Neural crest cell (in vitro differentiated cells): ENCODE data around the gene OR8B3. TPM values are rescaled to one million over a fixed set of nuclear protein-coding genes. Genes with fewer than 3 reads are reported as not detected.
"Not testable (repeated sequence)": the region's sequence is repeated elsewhere in the genome, so short reads cannot be mapped to it uniquely, and the experiment has no call there.

Source experiments
- DNase-seq: peaks from one replicate; pipeline ENCODE4 v3.0.0; 2021; ENCODE audit warnings: low read depth, mixed read lengths, low spot score
- H3K27ac Mint-ChIP-seq: one replicate; pipeline ENCODE4 v1.8.0; 2021; ENCODE audit warnings: mild to moderate bottlenecking, mixed read lengths; ENCODE audit not compliant: unreplicated experiment
- H3K27me3 Mint-ChIP-seq: 2 replicates; pipeline ENCODE4 v1.8.0; 2021; ENCODE audit warnings: low read depth, mild to moderate bottlenecking, mixed read lengths
- H3K36me3 Mint-ChIP-seq: 2 replicates; pipeline ENCODE4 v1.8.0; 2021; ENCODE audit warnings: low read depth, mild to moderate bottlenecking, mixed read lengths
- H3K4me1 Mint-ChIP-seq: 2 replicates; pipeline ENCODE4 v1.8.0; 2021; ENCODE audit warnings: mixed read lengths
- H3K4me3 Mint-ChIP-seq: one replicate; pipeline ENCODE4 v1.8.0; 2021; ENCODE audit warnings: mild to moderate bottlenecking, mixed read lengths
- H3K9me3 Mint-ChIP-seq: 2 replicates; pipeline ENCODE4 v1.8.0; 2021; ENCODE audit warnings: mixed read lengths
- total RNA-seq: library from RNA; stranded (reverse); gene quantifications from 2 replicates; pipeline ENCODE4 v1.2.1, GENCODE V29; 2021
- TF ChIP-seq, protein P1 (sequence below): fragments of 200-600 bp; sonication (generic); conservative IDR thresholded peaks from 2 replicates; pipeline ENCODE4 v1.5.0; 2021; ENCODE audit warnings: antibody characterized with exemption, mild to moderate bottlenecking

Gene OR8B3
- total RNA-seq, 1 donor from 2014 or later = not detected

DNA sequence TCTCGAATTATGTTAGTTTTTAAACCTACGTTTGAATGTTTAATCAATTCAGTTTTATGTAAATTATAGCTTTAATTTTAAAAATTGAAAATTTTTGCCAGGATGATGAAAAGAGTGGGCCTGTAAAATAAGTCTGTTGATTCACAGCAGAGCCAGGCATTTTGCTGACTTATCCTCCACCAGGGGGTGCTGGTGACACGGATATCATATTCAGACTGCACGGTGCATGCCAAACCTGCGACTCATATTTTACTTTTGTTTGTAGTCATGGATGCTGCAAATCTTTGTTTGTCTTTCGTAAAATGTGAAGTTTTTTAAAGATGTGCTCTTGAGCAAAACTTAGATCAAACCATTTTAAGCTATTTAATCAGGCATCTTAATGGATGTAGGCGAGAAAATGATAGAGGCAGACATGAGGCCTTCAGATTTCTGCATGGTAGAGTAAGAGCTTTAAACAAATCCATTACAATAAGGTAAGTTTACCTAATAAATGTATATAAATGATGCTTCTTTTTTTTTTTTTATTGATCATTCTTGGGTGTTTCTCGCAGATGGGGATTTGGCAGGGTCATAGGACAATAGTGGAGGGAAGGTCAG is 3.6 kb upstream of the OR8B3 start:
- no peaks in the 10 kb centered on the region for H3K27me3 Mint-ChIP-seq
- TF ChIP-seq, protein P1, sequence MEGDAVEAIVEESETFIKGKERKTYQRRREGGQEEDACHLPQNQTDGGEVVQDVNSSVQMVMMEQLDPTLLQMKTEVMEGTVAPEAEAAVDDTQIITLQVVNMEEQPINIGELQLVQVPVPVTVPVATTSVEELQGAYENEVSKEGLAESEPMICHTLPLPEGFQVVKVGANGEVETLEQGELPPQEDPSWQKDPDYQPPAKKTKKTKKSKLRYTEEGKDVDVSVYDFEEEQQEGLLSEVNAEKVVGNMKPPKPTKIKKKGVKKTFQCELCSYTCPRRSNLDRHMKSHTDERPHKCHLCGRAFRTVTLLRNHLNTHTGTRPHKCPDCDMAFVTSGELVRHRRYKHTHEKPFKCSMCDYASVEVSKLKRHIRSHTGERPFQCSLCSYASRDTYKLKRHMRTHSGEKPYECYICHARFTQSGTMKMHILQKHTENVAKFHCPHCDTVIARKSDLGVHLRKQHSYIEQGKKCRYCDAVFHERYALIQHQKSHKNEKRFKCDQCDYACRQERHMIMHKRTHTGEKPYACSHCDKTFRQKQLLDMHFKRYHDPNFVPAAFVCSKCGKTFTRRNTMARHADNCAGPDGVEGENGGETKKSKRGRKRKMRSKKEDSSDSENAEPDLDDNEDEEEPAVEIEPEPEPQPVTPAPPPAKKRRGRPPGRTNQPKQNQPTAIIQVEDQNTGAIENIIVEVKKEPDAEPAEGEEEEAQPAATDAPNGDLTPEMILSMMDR = peak; percentile 83
- no peaks in the 10 kb centered on the region for H3K4me1 Mint-ChIP-seq
- no peaks in the 10 kb centered on the region for H3K36me3 Mint-ChIP-seq
- H3K4me3 Mint-ChIP-seq = no peak overlapping the region
- peaks cover 4% of the 10 kb centered on the region for H3K9me3 Mint-ChIP-seq
- H3K27ac Mint-ChIP-seq = no peak overlapping the region
- DNase-seq = peak; percentile 62

DNA sequence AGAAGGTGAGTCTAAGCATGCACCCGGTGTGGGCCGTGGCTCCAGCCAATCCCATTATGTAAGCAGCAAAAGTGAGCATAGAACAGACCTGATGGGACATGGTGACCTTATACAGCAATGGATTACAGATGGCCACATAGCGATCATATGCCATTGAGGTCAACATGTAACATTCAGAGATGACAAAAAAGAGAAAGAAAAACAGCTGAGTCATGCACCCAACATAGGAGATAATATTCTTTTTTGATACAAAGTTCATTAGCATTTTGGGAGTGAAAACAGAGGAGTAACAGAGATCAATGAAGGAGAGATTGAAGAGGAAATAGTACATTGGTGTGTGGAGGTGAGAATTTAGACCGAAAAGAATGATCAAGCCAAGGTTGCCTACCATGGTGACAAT is 2.0 kb downstream of the OR8B3 start:
- H3K9me3 Mint-ChIP-seq, H3K27me3 Mint-ChIP-seq, H3K4me1 Mint-ChIP-seq, DNase-seq, H3K36me3 Mint-ChIP-seq, H3K27ac Mint-ChIP-seq, H3K4me3 Mint-ChIP-seq: not testable (repeated sequence)

DNA sequence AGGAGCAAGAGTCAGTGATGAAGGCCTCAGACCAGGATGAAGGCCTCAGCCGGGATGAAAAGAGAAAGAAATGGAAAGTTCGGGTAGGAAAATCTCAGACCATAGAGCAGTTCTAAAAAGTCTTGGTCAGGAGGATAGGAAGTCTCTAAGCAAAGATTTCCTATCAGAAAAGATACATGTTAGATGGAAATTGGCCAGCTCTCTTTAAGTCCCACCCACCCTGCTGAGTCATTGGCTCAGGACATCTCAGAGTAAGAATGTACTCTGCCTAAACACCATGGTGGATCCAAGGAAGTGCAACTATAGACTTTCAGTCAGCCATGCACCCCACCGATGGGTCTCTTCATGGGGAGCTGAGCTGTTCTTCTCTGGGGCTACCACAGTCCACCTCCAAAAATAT is 4.4 kb downstream of the OR8B3 start:
- Mint-ChIP-seq H3K27ac (no peak overlapping the region), H3K9me3 (no peaks in the 10 kb centered on the region), H3K27me3 (no peaks in the 10 kb centered on the region), H3K4me1 (no peaks in the 10 kb centered on the region), H3K4me3 (no peak overlapping the region), H3K36me3 (no peaks in the 10 kb centered on the region)
- TF ChIP-seq, protein P1 = no peak
- no peak for DNase-seq

DNA sequence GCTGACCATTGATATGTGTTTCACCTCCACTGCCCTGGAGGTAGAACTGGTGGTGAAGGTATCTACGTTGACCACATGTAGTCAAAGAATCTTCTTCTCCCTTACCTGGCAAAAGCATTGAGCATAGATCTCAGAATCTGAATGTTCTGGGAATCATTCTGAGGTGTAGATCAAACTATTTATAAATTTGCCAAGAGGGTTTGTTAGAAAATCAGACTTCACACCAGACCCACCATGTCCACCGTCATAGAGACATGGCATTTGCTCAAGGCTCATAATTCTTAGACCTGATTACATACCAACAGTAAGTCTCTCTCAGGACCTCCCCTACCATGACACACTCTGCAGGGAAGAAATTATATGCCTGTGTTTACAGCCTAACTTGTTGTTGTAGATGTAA is 14.4 kb downstream of the OR8B3 start, which contains the start of gene OR8B2:
Gene OR8B2, minus strand, starts transcription at position 101 of the 400 bp plus-strand sequence. CDS start 1,156 bp downstream, outside the sequence.
- Mint-ChIP-seq H3K27me3 (no peaks in the 10 kb centered on the region), H3K36me3 (no peaks in the 10 kb centered on the region), H3K9me3 (no peaks in the 10 kb centered on the region), H3K4me1 (no peaks in the 10 kb centered on the region), H3K27ac (no peak within 1 kb of the TSS), H3K4me3 (no peak within 1 kb of the TSS)
- TF ChIP-seq, protein P1 = no peak
- DNase-seq = no peak

DNA sequence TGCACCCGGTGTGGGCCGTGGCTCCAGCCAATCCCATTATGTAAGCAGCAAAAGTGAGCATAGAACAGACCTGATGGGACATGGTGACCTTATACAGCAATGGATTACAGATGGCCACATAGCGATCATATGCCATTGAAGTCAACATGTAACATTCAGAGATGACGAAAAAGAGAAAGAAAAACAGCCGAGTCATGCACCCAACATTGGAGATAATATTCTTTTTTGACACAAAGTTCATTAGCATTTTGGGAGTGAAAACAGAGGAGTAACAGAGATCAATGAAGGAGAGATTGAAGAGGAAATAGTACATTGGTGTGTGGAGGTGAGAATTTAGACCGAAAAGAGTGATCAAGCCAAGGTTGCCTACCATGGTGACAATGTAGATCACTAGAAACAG is 16.0 kb downstream of the OR8B3 start:
- not testable (repeated sequence) for H3K27ac Mint-ChIP-seq, H3K4me1 Mint-ChIP-seq, H3K27me3 Mint-ChIP-seq, H3K36me3 Mint-ChIP-seq, H3K9me3 Mint-ChIP-seq, DNase-seq, H3K4me3 Mint-ChIP-seq

DNA sequence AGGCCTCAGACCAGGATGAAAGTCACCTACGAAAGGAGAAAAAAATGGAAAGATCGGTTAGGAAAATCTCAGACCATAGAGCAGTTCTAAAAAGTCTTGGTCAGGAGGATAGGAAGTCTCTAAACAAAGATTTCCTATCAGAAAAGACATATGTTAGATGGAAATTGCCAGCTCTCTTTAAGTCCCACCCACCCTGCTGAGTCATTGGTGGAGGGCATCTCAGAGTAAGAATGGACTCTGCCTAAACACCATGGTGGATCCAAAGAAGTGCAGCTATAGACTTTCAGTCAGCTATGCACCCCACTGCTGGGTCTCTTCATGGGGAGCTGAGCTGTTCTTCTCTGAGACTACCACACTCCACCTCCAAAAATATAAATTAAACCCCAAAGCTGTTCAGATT is 18.2 kb downstream of the OR8B3 start:
- Mint-ChIP-seq H3K4me1 (no peaks in the 10 kb centered on the region), H3K9me3 (no peaks in the 10 kb centered on the region)
- DNase-seq = no peak

More for the DNA sequence above, 18.2 kb downstream of the OR8B3 start:
- TF ChIP-seq, protein P1 = no peak
- no peak overlapping the region for H3K4me3 Mint-ChIP-seq
- H3K27ac Mint-ChIP-seq = no peak overlapping the region
- H3K27me3 Mint-ChIP-seq = no peaks in the 10 kb centered on the region
- H3K36me3 Mint-ChIP-seq = no peaks in the 10 kb centered on the region
